ENCODE data around the gene ZBED2. TPM values are rescaled to one million over a fixed set of nuclear protein-coding genes. Genes with fewer than 3 reads are reported as not detected.
"Not testable (repeated sequence)": the region's sequence is repeated elsewhere in the genome, so short reads cannot be mapped to it uniquely, and the experiment has no call there.

Gene ZBED2
- total RNA-seq, 1 donor from 2014 or later: 8.2 TPM

- no peak overlapping the region for H3K4me3 ChIP-seq (ENCODE audit: low read depth, low read length)
- TF ChIP-seq CTCF (IDR thresholded peaks at IDR 0.05; ENCODE audit: insufficient read depth, low read length, severe bottlenecking): no peak
- DNase-seq (ENCODE audit: low read depth): no peak
- FAIRE-seq: peak; percentile 95
- no peaks in the 10 kb centered on the region for H3K27me3 ChIP-seq (ENCODE audit: control insufficient read depth, insufficient read depth, low read length)
- H3K36me3 ChIP-seq (ENCODE audit: control insufficient read depth, insufficient read depth, low read length): no peaks in the 10 kb centered on the region
Measured at GRCh38 chr3:111570404-111571030, 24.6 kb downstream of the ZBED2 start.

GRCh38 chr3:111568911-111569310, 26.2 kb downstream of the ZBED2 start:
- Histone ChIP-seq H3K27me3 (ENCODE audit: control insufficient read depth, insufficient read depth, low read length) (no peaks in the 10 kb centered on the region), H3K36me3 (ENCODE audit: control insufficient read depth, insufficient read depth, low read length) (no peaks in the 10 kb centered on the region), H3K4me3 (ENCODE audit: low read depth, low read length) (no peak overlapping the region)
- no peak for TF ChIP-seq CTCF (IDR thresholded peaks at IDR 0.05; ENCODE audit: insufficient read depth, low read length, severe bottlenecking)
- DNase-seq (ENCODE audit: low read depth): no peak
- FAIRE-seq: no peak

- DNase-seq (ENCODE audit: low read depth): no peak
- no peak overlapping the region for H3K4me3 ChIP-seq (ENCODE audit: low read depth, low read length)
- no peaks in the 10 kb centered on the region for H3K27me3 ChIP-seq (ENCODE audit: control insufficient read depth, insufficient read depth, low read length)
- FAIRE-seq: no peak
- TF ChIP-seq CTCF (IDR thresholded peaks at IDR 0.05; ENCODE audit: insufficient read depth, low read length, severe bottlenecking): no peak
- no peaks in the 10 kb centered on the region for H3K36me3 ChIP-seq (ENCODE audit: control insufficient read depth, insufficient read depth, low read length)
Measured at GRCh38 chr3:111568355-111568754, 26.8 kb downstream of the ZBED2 start.

- DNase-seq (ENCODE audit: low read depth) (no peak), FAIRE-seq (no peak)
- H3K36me3 ChIP-seq (ENCODE audit: control insufficient read depth, insufficient read depth, low read length): no peaks in the 10 kb centered on the region
- H3K27me3 ChIP-seq (ENCODE audit: control insufficient read depth, insufficient read depth, low read length): no peaks in the 10 kb centered on the region
- no peak for TF ChIP-seq CTCF (IDR thresholded peaks at IDR 0.05; ENCODE audit: insufficient read depth, low read length, severe bottlenecking)
- no peak overlapping the region for H3K4me3 ChIP-seq (ENCODE audit: low read depth, low read length)
Measured at GRCh38 chr3:111566844-111567243, 28.3 kb downstream of the ZBED2 start.

- H3K27me3 ChIP-seq (ENCODE audit: control insufficient read depth, insufficient read depth, low read length); FAIRE-seq; DNase-seq (ENCODE audit: low read depth); H3K4me3 ChIP-seq (ENCODE audit: low read depth, low read length); H3K36me3 ChIP-seq (ENCODE audit: control insufficient read depth, insufficient read depth, low read length): not testable (repeated sequence)
Measured at GRCh38 chr3:111561902-111562301, 33.2 kb downstream of the ZBED2 start.

- TF ChIP-seq CTCF (IDR thresholded peaks at IDR 0.05; ENCODE audit: insufficient read depth, low read length, severe bottlenecking): no peak
- Histone ChIP-seq H3K4me3 (ENCODE audit: low read depth, low read length) (no peak overlapping the region), H3K36me3 (ENCODE audit: control insufficient read depth, insufficient read depth, low read length) (no peaks in the 10 kb centered on the region), H3K27me3 (ENCODE audit: control insufficient read depth, insufficient read depth, low read length) (no peaks in the 10 kb centered on the region)
- DNase-seq (ENCODE audit: low read depth) (peak; percentile 86), FAIRE-seq (no peak)
Measured at GRCh38 chr3:111548756-111549155, 46.4 kb downstream of the ZBED2 start.

Measured in bronchial epithelial cell (primary cell).